GM23338 (cell line): Measurements from ENCODE around the gene DNAJC22. TPM values are rescaled to one million over a fixed set of nuclear protein-coding genes. Genes with fewer than 3 reads are reported as not detected.

Source experiments
- ATAC-seq: fragments of 200-7000 bp; cut with Tn5 transposase; 3 replicates; pipeline ENCODE4 v1.9.1; 2020
- DNase-seq: peaks from one replicate; pipeline ENCODE4 v3.0.0-alpha.2; 2015; ENCODE audit warnings: low spot score
- H2AFZ ChIP-seq: fragments of 200-600 bp; sonication (generic); 2 replicates; pipeline ENCODE4 v1.8.0; 2016; ENCODE audit warnings: antibody characterized with exemption, mild to moderate bottlenecking, moderate library complexity
- H3F3A ChIP-seq: fragments of 200-600 bp; sonication (generic); replicated peaks from 2 replicates; pipeline ENCODE4 v1.8.0; 2017; ENCODE audit warnings: antibody characterized with exemption, mixed run types, low read depth
- H3K27ac ChIP-seq: fragments of 200-600 bp; sonication (generic); 2 replicates; pipeline ENCODE4 v1.6.1; 2016; ENCODE audit warnings: low read depth
- H3K27me3 ChIP-seq: fragments of 200-600 bp; sonication (generic); 2 replicates; pipeline ENCODE4 v1.8.0; 2016; ENCODE audit warnings: mild to moderate bottlenecking, mixed run types, moderate library complexity; ENCODE audit not compliant: insufficient read depth
- H3K36me3 ChIP-seq: fragments of 200-600 bp; sonication (generic); 2 replicates; pipeline ENCODE4 v1.8.0; 2016; ENCODE audit warnings: mild to moderate bottlenecking; ENCODE audit not compliant: insufficient read depth
- H3K4me1 ChIP-seq: fragments of 200-600 bp; sonication (generic); 2 replicates; pipeline ENCODE4 v1.8.0; 2016; ENCODE audit warnings: mild to moderate bottlenecking, moderate library complexity; ENCODE audit not compliant: insufficient read depth
- H3K4me2 ChIP-seq: fragments of 200-600 bp; sonication (generic); 2 replicates; pipeline ENCODE4 v1.7.1; 2017; ENCODE audit warnings: mixed run types
- H3K4me3 ChIP-seq: fragments of 200-600 bp; sonication (generic); 2 replicates; pipeline ENCODE4 v1.6.1; 2016; ENCODE audit warnings: mixed run types
- H3K79me2 ChIP-seq: fragments of 200-600 bp; sonication (generic); replicated peaks from 2 replicates; pipeline ENCODE4 v1.8.0; 2017; ENCODE audit warnings: mild to moderate bottlenecking; ENCODE audit not compliant: insufficient read depth
- H3K9me2 ChIP-seq: fragments of 200-600 bp; sonication (generic); 2 replicates; pipeline ENCODE4 v1.8.0; 2017; ENCODE audit not compliant: insufficient read depth
- H4K20me1 ChIP-seq: fragments of 200-600 bp; sonication (generic); replicated peaks from 2 replicates; pipeline ENCODE4 v1.8.0; 2017; ENCODE audit warnings: mild to moderate bottlenecking; ENCODE audit not compliant: insufficient read depth
- H3K27ac Mint-ChIP-seq: 2 replicates; pipeline ENCODE4 v1.8.0; 2020; ENCODE audit warnings: inconsistent platforms, mild to moderate bottlenecking, moderate library complexity, mixed read lengths
- H3K27me3 Mint-ChIP-seq: 3 replicates; pipeline ENCODE4 v1.8.0; 2022; ENCODE audit warnings: low read depth, mild to moderate bottlenecking, moderate library complexity, mixed read lengths, inconsistent platforms; ENCODE audit not compliant: insufficient read depth, poor library complexity
- H3K36me3 Mint-ChIP-seq: 3 replicates; pipeline ENCODE4 v1.8.0; 2021; ENCODE audit warnings: low read depth, mild to moderate bottlenecking, inconsistent platforms, moderate library complexity, mixed read lengths
- H3K4me1 Mint-ChIP-seq: 3 replicates; pipeline ENCODE4 v1.8.0; 2020; ENCODE audit warnings: mild to moderate bottlenecking, inconsistent platforms, mixed read lengths
- H3K4me3 Mint-ChIP-seq: 3 replicates; pipeline ENCODE4 v1.8.0; 2021; ENCODE audit warnings: moderate library complexity, mild to moderate bottlenecking, inconsistent platforms, mixed read lengths
- H3K9me3 Mint-ChIP-seq: 3 replicates; pipeline ENCODE4 v1.8.0; 2020; ENCODE audit warnings: moderate library complexity, mild to moderate bottlenecking, inconsistent platforms, mixed read lengths
- EZH2 ChIP-seq: fragments of 200-600 bp; sonication (generic); IDR thresholded peaks from one replicate; pipeline ENCODE4 v1.8.0; 2017; ENCODE audit warnings: antibody characterized with exemption, mild to moderate bottlenecking, low read depth; ENCODE audit not compliant: unreplicated experiment
- EZH2phosphoT487 ChIP-seq: fragments of 200-600 bp; sonication (generic); IDR thresholded peaks from one replicate; pipeline ENCODE4 v1.8.1; 2018; ENCODE audit warnings: antibody characterized with exemption; ENCODE audit not compliant: unreplicated experiment
- POLR2AphosphoS5 ChIP-seq: IDR thresholded peaks from 2 replicates; pipeline ENCODE4 v1.6.1; 2016; ENCODE audit warnings: antibody characterized with exemption, low read depth
- REST ChIP-seq: IDR thresholded peaks from one replicate; pipeline ENCODE4 v1.6.1; 2018; ENCODE audit warnings: antibody characterized with exemption; ENCODE audit not compliant: unreplicated experiment
- STAT1 ChIP-seq: IDR thresholded peaks from one replicate; pipeline ENCODE4 v1.6.1; 2016; ENCODE audit warnings: antibody characterized with exemption; ENCODE audit not compliant: unreplicated experiment
- ZNF331 ChIP-seq: fragments of 250-450 bp; sonication (Bioruptor Pico); IDR thresholded peaks from 2 replicates; pipeline ENCODE4 v1.5.0; 2020; ENCODE audit warnings: low read depth, mild to moderate bottlenecking, moderate library complexity
- polyA plus RNA-seq: library from polyadenylated mRNA; unstranded; fragments of >200 nt; fragmentation: Nextera tagmentation; extraction: Ambion mirVana; gene quantifications from 2 replicates; pipeline ENCODE4 v1.2.1, GENCODE V29; 2016
- total RNA-seq: library from RNA; depleted of rRNA; stranded (reverse); fragments of >200 nt; shearing (Covaris generic); gene quantifications from 2 replicates; pipeline ENCODE4 v1.2.3, GENCODE V29; 2014
- TF ChIP-seq, protein P1 (sequence below): IDR thresholded peaks from 2 replicates; pipeline ENCODE4 v1.6.1; 2016; ENCODE audit warnings: antibody characterized with exemption

Gene DNAJC22
- total and polyA plus RNA-seq, 2 experiments from 2014 or later, result 0.10 TPM; not detected in 1

- no peak for TF ChIP-seq REST
- TF ChIP-seq POLR2AphosphoS5, result no peak
Measured at GRCh38 chr12:49366096-49366651, 19.5 kb downstream of the DNAJC22 start (continued).

- ATAC-seq (peak; percentile 87), DNase-seq (peak; percentile 95)
- Histone ChIP-seq H3K27ac (peak overlapping the region; percentile 92), H3K36me3 (no peaks in the 10 kb centered on the region), H3K9me2 (no peaks in the 10 kb centered on the region), H3K27me3 (peaks cover 19% of the 10 kb centered on the region), H3K4me2 (peak overlapping the region; percentile 85), H3K4me1 (peaks cover 16% of the 10 kb centered on the region), H4K20me1 (peaks cover 4% of the 10 kb centered on the region), H2AFZ (peak overlapping the region; percentile 95), H3K4me3 (peak overlapping the region; percentile 87), H3F3A (peaks cover 9% of the 10 kb centered on the region), H3K79me2 (peaks cover 40% of the 10 kb centered on the region)
- peaks cover 6% of the 10 kb centered on the region; the same call in 1 of the 3 replicates for H3K36me3 Mint-ChIP-seq
- H3K27ac Mint-ChIP-seq, result peak overlapping the region; percentile 98
- no peaks in the 10 kb centered on the region for H3K9me3 Mint-ChIP-seq
- peaks cover 16% of the 10 kb centered on the region for H3K27me3 Mint-ChIP-seq
- H3K4me3 Mint-ChIP-seq, result peak overlapping the region; percentile 88
- peaks cover 28% of the 10 kb centered on the region for H3K4me1 Mint-ChIP-seq
- TF ChIP-seq, protein P1, sequence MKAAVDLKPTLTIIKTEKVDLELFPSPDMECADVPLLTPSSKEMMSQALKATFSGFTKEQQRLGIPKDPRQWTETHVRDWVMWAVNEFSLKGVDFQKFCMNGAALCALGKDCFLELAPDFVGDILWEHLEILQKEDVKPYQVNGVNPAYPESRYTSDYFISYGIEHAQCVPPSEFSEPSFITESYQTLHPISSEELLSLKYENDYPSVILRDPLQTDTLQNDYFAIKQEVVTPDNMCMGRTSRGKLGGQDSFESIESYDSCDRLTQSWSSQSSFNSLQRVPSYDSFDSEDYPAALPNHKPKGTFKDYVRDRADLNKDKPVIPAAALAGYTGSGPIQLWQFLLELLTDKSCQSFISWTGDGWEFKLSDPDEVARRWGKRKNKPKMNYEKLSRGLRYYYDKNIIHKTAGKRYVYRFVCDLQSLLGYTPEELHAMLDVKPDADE, result no peak
- peak; percentile 13 for TF ChIP-seq REST
- no peak for TF ChIP-seq EZH2phosphoT487
- TF ChIP-seq ZNF331 (CRISPR knock-in tag), result no peak
- no peak for TF ChIP-seq EZH2
- no peak for TF ChIP-seq STAT1
- TF ChIP-seq POLR2AphosphoS5, result peak; percentile 86
Measured at GRCh38 chr12:49366652-49367380, 20.1 kb downstream of the DNAJC22 start.
